HFF-Myc (cell line): ENCODE results near the gene RRM2.
A peak's percentile ranks its signal among the peaks of the same experiment; 100 is the strongest.
"Not testable (repeated sequence)": the region's sequence is repeated elsewhere in the genome, so short reads cannot be mapped to it uniquely, and the experiment has no call there.

Experiments
- DNase-seq: peaks from one replicate; pipeline ENCODE4 v3.0.0-alpha.2; 2011; ENCODE audit warnings: low read depth; ENCODE audit errors: extremely low read depth
- H3K4me3 ChIP-seq: replicated peaks from 2 replicates; pipeline ENCODE4 v1.5.1; 2011; ENCODE audit warnings: low read depth, mild to moderate bottlenecking, control low read depth, low read length
- TF ChIP-seq, protein P1 (sequence below): IDR thresholded peaks from 2 replicates; pipeline ENCODE4 v1.5.1; 2012; ENCODE audit warnings: mild to moderate bottlenecking, low read depth, low read length, control low read depth; ENCODE audit errors: missing control alignments

The RRM2 gene

GRCh38 chr2:10089565-10090190, 32.9 kb upstream of the RRM2 start:
- no peak for DNase-seq
- no peak overlapping the region for H3K4me3 ChIP-seq
- TF ChIP-seq, protein P1, sequence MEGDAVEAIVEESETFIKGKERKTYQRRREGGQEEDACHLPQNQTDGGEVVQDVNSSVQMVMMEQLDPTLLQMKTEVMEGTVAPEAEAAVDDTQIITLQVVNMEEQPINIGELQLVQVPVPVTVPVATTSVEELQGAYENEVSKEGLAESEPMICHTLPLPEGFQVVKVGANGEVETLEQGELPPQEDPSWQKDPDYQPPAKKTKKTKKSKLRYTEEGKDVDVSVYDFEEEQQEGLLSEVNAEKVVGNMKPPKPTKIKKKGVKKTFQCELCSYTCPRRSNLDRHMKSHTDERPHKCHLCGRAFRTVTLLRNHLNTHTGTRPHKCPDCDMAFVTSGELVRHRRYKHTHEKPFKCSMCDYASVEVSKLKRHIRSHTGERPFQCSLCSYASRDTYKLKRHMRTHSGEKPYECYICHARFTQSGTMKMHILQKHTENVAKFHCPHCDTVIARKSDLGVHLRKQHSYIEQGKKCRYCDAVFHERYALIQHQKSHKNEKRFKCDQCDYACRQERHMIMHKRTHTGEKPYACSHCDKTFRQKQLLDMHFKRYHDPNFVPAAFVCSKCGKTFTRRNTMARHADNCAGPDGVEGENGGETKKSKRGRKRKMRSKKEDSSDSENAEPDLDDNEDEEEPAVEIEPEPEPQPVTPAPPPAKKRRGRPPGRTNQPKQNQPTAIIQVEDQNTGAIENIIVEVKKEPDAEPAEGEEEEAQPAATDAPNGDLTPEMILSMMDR, result no peak

GRCh38 chr2:10091182-10091888, 31.2 kb upstream of the RRM2 start:
- TF ChIP-seq, protein P1, result no peak
- no peak overlapping the region for H3K4me3 ChIP-seq
- no peak for DNase-seq

DNA sequence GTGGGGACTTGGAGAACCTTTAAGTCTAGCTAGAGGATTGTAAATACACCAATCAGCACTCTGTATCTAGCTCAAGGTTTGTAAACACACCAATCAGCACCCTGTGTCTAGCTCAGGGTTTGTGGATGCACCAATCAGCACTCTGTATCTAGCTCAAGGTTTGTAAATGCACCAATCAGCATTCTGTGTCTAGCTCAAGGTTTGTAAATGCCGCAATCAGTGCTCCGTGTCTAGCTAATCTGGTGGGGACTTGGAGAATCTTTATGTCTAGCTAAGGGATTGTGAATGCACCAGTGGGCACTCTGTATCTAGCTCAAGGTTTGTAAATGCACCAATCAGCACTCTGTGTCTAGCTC, 30.7 kb upstream of the RRM2 start:
- not testable (repeated sequence) for H3K4me3 ChIP-seq, DNase-seq

DNA sequence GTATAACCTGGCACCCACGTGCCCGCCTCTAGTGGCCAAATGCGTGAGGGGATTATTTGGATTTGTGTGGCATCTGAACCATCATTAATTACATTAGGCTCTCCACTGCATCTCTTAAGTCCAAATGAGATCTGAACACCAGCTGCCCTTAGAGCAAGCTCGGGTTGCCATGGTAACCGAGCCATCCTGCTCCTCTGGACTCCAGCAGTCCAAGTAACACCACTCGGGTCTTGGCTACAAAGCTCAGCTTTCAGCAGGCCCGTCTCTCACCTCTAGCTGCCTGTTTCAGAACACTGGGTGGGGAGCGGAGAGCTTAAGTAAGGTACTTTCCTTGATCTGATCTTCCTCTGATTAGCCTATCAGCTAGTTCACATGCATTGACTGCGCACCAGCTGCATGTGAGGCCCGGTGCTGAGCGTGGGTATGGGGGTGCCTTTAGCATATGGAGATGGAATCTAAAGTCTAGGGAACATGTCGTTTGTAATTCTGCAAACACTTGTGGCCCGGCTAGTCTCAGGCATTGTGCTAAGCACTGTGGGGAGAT, 28.2 kb upstream of the RRM2 start:
- DNase-seq, result no peak
- TF ChIP-seq, protein P1, result no peak
- H3K4me3 ChIP-seq, result no peak overlapping the region

GRCh38 chr2:10095175-10095574, 27.4 kb upstream of the RRM2 start:
- TF ChIP-seq, protein P1, result no peak
- DNase-seq, result no peak

GRCh38 chr2:10096641-10097040, 25.9 kb upstream of the RRM2 start:
- no peak overlapping the region for H3K4me3 ChIP-seq
- DNase-seq, result no peak
- TF ChIP-seq, protein P1, result no peak

More at GRCh38 chr2:10095175-10095574, 27.4 kb upstream of the RRM2 start:
- H3K4me3 ChIP-seq, result no peak overlapping the region

DNA sequence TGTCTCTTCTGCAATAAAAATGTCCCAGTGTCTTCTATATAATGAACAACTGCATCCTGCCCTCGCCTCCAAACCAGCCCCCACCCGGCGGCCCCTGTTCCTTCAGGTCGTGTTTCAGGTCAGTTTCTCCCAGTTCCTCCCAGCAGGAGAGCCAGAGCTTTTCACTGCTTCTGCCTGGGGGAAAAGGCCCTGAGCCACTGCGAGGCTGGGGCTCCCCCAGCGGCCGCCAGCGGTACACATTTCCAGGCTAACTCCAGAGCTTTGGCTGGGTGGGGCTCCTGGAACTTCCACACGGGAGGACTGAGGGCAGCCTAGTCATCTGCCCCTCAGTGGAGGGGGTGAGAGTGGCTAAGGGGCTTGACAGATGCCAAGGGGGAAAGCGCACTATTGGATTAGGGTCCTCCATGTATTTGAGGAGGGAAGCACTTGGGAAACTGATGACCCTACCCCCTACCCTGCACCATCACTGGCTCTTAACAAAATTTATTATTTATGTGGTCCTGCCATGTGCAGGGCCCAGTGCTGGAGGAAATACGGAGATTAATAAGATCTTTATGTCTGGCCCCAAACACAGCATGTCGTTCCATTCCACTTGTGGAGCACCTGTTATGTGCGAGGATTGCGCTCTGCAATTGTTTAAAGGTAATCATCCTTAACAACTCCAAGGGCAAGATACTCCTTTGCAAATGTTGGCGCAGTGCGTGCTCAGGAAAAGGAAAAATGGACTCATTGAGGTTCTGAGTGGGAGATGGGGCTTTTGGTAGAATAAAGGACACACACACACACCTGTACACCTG, 25.0 kb upstream of the RRM2 start:
- H3K4me3 ChIP-seq, result no peak overlapping the region
- peak; percentile 32 for DNase-seq

More for the DNA sequence above, 25.0 kb upstream of the RRM2 start:
- TF ChIP-seq, protein P1, result peak; percentile 93
